Adrenal gland (tissue), 12 donors: ENCODE results near the gene COL25A1. TPM values are rescaled to one million over a fixed set of nuclear protein-coding genes. Genes with fewer than 3 reads are reported as not detected.

Source experiments
- DNase-seq, 7 donors: peaks; one replicate each; pipeline ENCODE4 v3.0.0-alpha.2; 2019 to 2020
- H3K27ac ChIP-seq, 5 donors: fragments of 200-600 bp; sonication (generic) in 4 of 5; 1 replicate in 3 of 5; 2 replicates in 2 of 5; pipeline versions ENCODE4 v1.5.1 to v1.8.0; 2016 to 2020; ENCODE audit warnings: mild to moderate bottlenecking in 1 of 5
- H3K27me3 ChIP-seq: fragments of 200-600 bp; 2 replicates; pipeline ENCODE4 v1.8.0; 2021
- H3K36me3 ChIP-seq, 2 donors: fragments of 200-600 bp; replicated peaks in 1 of 2; 1 replicate in 1 of 2; 2 replicates in 1 of 2; pipeline versions ENCODE4 v1.5.1 to v1.8.0; 2018 to 2022
- H3K4me1 ChIP-seq, 2 donors: fragments of 200-600 bp; replicated peaks in 1 of 2; 1 replicate in 1 of 2; 2 replicates in 1 of 2; pipeline versions ENCODE4 v1.5.1 to v1.8.0; 2018 to 2021
- H3K4me3 ChIP-seq, 4 donors: fragments of 200-600 bp; sonication (generic) in 3 of 4; one replicate each; pipeline ENCODE4 v1.5.1; 2016 to 2018
- H3K9me3 ChIP-seq, 3 donors: fragments of 200-600 bp; sonication (generic) in 1 of 3; replicated peaks in 1 of 3; 1 replicate in 2 of 3; 2 replicates in 1 of 3; pipeline versions ENCODE4 v1.5.1 to v1.8.0; 2016 to 2021
- CTCF ChIP-seq, 6 experiments: fragments of 450-650 bp in 4 of 6; fragments of 200-600 bp in 2 of 6; sonication (generic) in 1 of 6; IDR thresholded peaks; 1 replicate in 5 of 6; 2 replicates in 1 of 6; pipeline versions ENCODE4 v1.5.1 to v1.8.0; 2016 to 2021; ENCODE audit warnings: antibody characterized with exemption in 6 of 6, mild to moderate bottlenecking in 2 of 6, moderate library complexity in 1 of 6
- POLR2A ChIP-seq, 2 donors: fragments of 450-650 bp; IDR thresholded peaks; one replicate each; pipeline ENCODE4 v1.6.1; 2017; ENCODE audit warnings: antibody characterized with exemption in 2 of 2, mild to moderate bottlenecking in 2 of 2, moderate library complexity in 1 of 2
- WGBS, 4 donors: extraction: QIAGEN DNeasy Blood & Tissue Kit in 2 of 4; methylation state at CpG; one replicate each; pipeline versions ENCODE4 v1.1.5 to v1.1.7; 2013 to 2017; 5-methylcytosine and 5-hydroxymethylcytosine counted together
- intact Hi-C, 2 donors: fragments of 100-400 bp; cut with DNase I; formaldehyde crosslinking; loops; one replicate each; pipeline versions ENCODE4 v1.14.1 to v1.15.0; 2022 to 2023
- polyA plus RNA-seq, 3 donors: library from polyadenylated mRNA; stranded (reverse); fragments of 200-250 nt in 2 of 3; fragments of 350-450 nt in 1 of 3; fragmentation: Illumina TruSeq in 1 of 3; extraction: RNeasy Lipid Tissue Mini Kit (QIAGEN cat#74804) in 1 of 3; gene quantifications; one replicate each; pipeline ENCODE4 v1.2.3, GENCODE V29; 2013 to 2014
- total RNA-seq, 9 donors: library from RNA; depleted of rRNA in 4 of 9; stranded (reverse); fragments of >200 nt in 4 of 9; fragments of 120-200 nt in 1 of 9; fragmentation: NEBNext Ultra II Directional in 1 of 9; extraction: Animal tissue kit (Norgen Biotek cat#: 25700) in 1 of 9; gene quantifications; one replicate each; pipeline versions ENCODE4 v1.1.0 to v1.2.4, GENCODE V29; 2013 to 2023
- donor health status: healthy with polysubstance abuse.
- donor health status: Bipolar disorder and iron deficiency.
- donor health status: DM: yes; HTN: yes; CAD: no.
- donor health status: DM: no; HTN: no; CAD: no.
- donor health status: DM: no; HTN: no; CAD: no.
- donor health status: DM: yes; HTN: yes; CAD: no.

COL25A1 gene
- total and polyA plus RNA-seq, 12 donors, result 0.05 to 2.1 (median 0.47) TPM

- no peaks in the 10 kb centered on the region for H3K36me3 ChIP-seq
- no peak overlapping the region for H3K27ac ChIP-seq
- no peak overlapping the region for H3K4me3 ChIP-seq
- H3K27me3 ChIP-seq, result no peaks in the 10 kb centered on the region
- intact Hi-C loops, result no loop called here
- 56 to 70% (median 61%) methylated on average over 2 of the region's 2 CpGs for WGBS, 4 donors
- H3K4me1 ChIP-seq, result no peaks in the 10 kb centered on the region
- TF ChIP-seq POLR2A (IDR thresholded peaks at IDR 0.05) (no peak), CTCF (IDR thresholded peaks at IDR 0.05) (no peak)
- no peaks in the 10 kb centered on the region for H3K9me3 ChIP-seq
- no peak for DNase-seq
Measured at GRCh38 chr4:109185548-109185947, 116.9 kb downstream of the COL25A1 start.

- H3K27ac ChIP-seq, result peak overlapping the region in 1 of 5 donors; percentile 45
- H3K4me1 ChIP-seq, result no peaks in the 10 kb centered on the region
- intact Hi-C loops, result no loop called here
- no peak overlapping the region for H3K4me3 ChIP-seq
- no peaks in the 10 kb centered on the region for H3K36me3 ChIP-seq
- TF ChIP-seq CTCF (IDR thresholded peaks at IDR 0.05), result no peak
- TF ChIP-seq POLR2A (IDR thresholded peaks at IDR 0.05), result no peak
- no peaks in the 10 kb centered on the region for H3K27me3 ChIP-seq
- peak in 4 of 7 donors; percentile 5 to 51 (median 24) for DNase-seq
- H3K9me3 ChIP-seq, result no peaks in the 10 kb centered on the region
- WGBS, 4 donors, result 46 to 50% (median 48%) methylated on average over 3 of the region's 3 CpGs
Measured at GRCh38 chr4:109184491-109184961, 117.9 kb downstream of the COL25A1 start.

- Histone ChIP-seq H3K36me3 (no peaks in the 10 kb centered on the region), H3K4me3 (no peak overlapping the region), H3K9me3 (no peaks in the 10 kb centered on the region), H3K4me1 (no peaks in the 10 kb centered on the region), H3K27me3 (no peaks in the 10 kb centered on the region), H3K27ac (peak overlapping the region in 1 of 5 donors; percentile 45)
- peak in 1 of 7 donors; percentile 56 for DNase-seq
- WGBS, 4 donors, result 61 to 74% (median 64%) methylated on average over 3 of the region's 3 CpGs
- no peak for TF ChIP-seq POLR2A (IDR thresholded peaks at IDR 0.05)
- TF ChIP-seq CTCF (IDR thresholded peaks at IDR 0.05), result no peak
- intact Hi-C loops, result no loop called here
Measured at GRCh38 chr4:109183931-109184490, 118.4 kb downstream of the COL25A1 start.

- intact Hi-C loops, result no loop called here
- Histone ChIP-seq H3K27me3 (no peaks in the 10 kb centered on the region), H3K4me3 (no peak overlapping the region), H3K4me1 (no peaks in the 10 kb centered on the region), H3K36me3 (no peaks in the 10 kb centered on the region), H3K27ac (no peak overlapping the region), H3K9me3 (no peaks in the 10 kb centered on the region)
- DNase-seq, result no peak
- TF ChIP-seq CTCF (IDR thresholded peaks at IDR 0.05) (no peak), POLR2A (IDR thresholded peaks at IDR 0.05) (no peak)
- WGBS, 4 donors, result 46 to 51% (median 49%) methylated on average over 3 of the region's 3 CpGs
Measured at GRCh38 chr4:109182696-109183095, 119.8 kb downstream of the COL25A1 start.
